HG03066 (cell line): Measurements from ENCODE around the gene MPI.
"Not testable (repeated sequence)": the region's sequence is repeated elsewhere in the genome, so short reads cannot be mapped to it uniquely, and the experiment has no call there.

Source experiments
- ATAC-seq: cut with Tn5 transposase; IDR thresholded peaks from one replicate; pipeline ENCODE4 v1.9.1; 2021; ENCODE audit warnings: low read depth; ENCODE audit not compliant: unreplicated experiment

Gene MPI

DNA sequence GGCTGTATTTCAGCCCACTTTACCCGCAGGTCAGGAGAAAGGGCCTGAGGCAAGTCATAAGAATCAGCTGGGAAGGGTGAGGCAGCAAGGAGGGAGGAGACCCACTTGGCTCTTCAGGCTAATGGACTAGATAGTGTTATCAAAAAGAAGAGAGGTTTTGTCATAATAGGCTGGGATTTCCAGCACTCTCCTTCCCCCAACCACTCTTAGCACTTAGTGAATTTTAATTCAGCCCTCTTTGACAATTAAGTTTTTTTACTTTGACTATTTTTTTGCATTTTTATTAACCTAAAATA is 771 bp downstream of the MPI start:
- ATAC-seq = no peak

DNA sequence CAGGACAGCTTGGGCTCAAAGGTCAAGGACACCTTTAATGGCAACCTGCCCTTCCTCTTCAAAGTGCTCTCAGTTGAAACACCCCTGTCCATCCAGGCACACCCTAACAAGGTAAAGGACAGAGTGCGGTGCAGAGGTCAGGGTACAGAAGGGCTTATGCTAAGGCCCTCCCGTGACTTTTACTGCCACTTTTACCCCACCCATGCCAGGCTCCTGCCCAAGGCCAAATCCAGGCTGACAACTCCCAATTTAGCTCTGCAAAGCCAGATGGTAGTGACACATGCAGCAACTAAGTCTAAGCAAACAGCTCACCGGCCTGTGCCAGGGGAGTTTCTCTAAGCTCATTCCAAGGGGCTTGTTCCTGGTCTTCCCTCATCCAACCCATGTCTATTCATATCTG is 1.6 kb downstream of the MPI start:
- no peak for ATAC-seq

DNA sequence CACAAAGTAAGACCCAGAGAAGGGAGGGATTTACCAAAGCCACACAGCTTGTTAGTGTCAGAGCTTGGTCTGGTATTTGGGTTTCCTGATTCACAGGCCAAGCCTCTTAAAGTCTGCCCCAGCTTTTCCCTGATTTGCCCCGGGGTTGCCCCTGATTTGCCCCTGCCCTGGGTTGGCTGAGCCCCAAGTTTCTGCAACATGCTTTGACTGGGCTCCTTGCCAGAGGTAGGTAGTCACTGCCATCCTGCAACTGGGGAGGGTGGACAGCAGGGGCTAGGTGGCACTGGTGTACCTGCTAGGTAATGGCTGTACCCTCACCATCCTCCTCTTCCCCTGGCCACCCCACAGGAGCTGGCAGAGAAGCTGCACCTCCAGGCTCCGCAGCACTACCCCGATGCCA is 2.5 kb downstream of the MPI start:
- ATAC-seq = no peak

- ATAC-seq = no peak
Observed at GRCh38 chr15:74892931-74893330, 3.1 kb downstream of the MPI start.

- ATAC-seq = no peak
Observed at GRCh38 chr15:74893627-74894026, 3.8 kb downstream of the MPI start.

- not testable (repeated sequence) for ATAC-seq
Observed at GRCh38 chr15:74894383-74894782, 4.5 kb downstream of the MPI start.

DNA sequence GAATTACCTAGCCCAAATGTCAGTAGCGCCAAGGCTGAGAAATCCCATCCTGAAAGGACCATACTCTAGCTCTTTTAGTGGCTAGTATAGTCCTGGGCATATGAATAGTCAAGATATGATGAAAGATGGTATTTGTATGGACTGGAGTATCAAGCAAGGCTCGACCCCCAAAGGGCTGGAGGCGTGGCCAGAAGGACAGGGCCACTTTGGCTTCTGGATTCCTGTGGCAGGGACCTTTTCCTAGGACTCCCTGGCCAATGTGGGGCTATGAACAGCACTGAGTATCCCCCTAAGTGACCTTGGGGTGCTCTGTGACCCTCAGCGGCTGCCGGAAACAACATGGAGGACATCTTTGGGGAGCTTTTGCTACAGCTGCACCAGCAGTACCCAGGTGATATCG is 6.0 kb downstream of the MPI start:
- no peak for ATAC-seq

DNA sequence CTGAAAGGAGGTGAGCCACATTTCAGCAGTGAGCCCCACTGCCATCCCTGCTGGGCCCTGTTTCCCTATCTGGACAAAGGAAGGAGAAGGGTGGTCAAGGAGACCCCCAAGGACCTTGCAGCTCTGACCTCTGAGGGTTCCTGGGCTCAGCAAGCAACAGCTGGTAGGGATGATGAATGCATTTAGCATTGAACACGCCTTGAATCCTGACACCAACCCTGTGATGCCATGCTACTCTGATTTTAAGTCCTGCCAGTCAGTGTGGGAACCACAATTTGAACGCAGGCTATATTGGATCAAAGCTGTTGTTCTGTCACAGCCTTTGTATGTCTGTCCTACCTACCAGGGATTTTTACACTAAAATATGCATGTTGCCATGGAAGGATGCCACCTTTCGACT is 6.5 kb downstream of the MPI start:
- no peak for ATAC-seq

- no peak for ATAC-seq
Observed at GRCh38 chr15:74897300-74897701, 7.5 kb downstream of the MPI start.

GRCh38 chr15:74901612-74902063 is 11.8 kb downstream of the MPI start:
- ATAC-seq = no peak

DNA sequence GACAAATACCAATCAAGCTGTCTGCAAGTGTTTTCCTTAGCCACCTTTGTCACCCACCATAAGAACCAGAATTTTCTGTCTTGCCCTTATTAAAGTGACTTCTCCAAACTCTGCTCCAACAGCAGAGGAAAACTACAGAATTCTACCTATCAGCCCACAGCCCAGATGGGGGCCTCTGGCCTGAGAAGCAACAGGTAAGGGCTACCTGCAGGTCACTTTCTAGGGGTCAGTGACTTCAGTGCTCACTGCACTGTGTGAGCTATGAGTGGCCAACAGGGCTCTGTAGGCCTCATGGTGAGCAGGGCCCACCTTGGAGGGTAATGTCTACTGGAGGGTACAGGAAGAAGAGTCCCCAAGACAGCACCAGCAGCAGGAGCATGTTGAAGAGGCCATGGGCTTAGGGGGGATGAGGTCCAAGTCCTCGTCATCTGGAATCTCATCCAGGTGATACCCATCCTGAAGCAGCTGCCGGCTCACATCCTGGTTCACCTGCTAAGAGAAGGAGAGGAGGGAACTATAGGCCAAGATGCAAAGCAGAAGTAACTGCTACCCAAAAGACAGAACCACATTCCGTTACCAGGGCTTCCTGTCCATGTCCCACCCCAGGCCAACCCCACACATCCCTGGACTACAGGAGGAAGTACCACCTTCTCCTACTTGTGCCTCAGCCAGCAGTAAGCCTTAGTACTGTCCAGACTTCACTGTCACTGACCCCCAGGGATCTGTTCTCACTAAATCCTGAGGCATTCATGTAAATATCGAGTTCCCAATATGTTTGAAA is 12.6 kb downstream of the MPI start:
- no peak for ATAC-seq

DNA sequence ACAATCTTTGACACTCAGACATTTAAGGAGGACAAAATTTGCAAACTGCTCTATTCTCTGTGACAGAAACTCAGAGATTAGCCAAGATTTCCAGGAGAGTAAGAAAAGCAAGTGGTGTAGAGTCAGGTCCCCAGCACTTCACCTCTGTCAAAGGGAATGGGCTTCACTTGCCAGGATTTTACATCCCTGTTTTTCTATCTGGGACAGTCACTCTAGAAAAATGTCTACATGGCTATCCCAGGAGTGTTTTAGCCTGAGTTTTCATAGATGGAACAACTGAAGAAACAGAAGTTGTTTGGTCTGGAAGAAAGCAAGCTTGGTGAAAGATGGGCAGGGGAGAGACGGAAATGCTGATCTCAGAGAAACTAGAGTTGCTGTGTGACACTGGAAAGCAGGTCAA is 13.8 kb downstream of the MPI start:
- ATAC-seq = no peak

GRCh38 chr15:74904190-74904805 is 14.5 kb downstream of the MPI start:
- ATAC-seq = no peak

- peak; percentile 16 for ATAC-seq
Observed at GRCh38 chr15:74906067-74906449, 16.2 kb downstream of the MPI start.

DNA sequence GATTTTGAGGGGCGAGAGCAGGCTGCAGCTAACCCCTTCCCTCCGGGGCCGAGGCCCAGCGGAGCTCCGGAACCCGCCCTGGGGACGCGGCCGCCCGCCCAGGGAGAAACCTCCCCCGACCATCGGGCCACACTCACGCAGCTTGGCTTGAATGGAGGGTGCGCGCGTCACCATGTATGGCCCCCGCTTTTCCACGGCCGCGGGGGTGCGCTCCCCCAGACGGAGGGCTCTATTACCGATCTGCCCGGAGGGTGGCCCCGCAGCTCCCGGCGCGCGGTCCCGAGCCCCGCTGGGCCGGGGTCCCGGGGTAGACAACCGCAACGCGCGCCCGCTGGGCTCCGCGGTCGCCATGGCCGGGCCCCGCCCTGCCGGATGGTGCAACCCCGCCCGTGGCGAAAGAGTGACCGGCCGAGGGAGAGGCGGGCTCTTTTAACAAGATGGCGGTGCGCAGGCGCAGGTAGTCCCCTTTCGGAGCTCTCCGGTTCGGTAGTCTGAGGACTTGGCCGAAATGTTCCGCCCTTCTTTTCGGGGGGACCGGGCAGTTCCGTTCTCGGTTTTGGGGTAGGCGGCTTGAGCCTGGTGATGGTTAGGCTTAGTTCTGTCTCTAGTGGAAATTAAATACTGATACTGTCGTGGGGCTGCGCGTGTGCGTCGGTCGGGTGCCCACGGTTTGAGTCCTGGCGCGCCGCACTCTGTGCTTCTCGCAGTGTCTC is 16.8 kb downstream of the MPI start, which contains the start of gene FAM219B:
Gene FAM219B, minus strand, starts transcription at position 402 of the 713 bp plus-strand sequence. Its CDS starts 51 bp downstream, at position 351.
- ATAC-seq = peak; percentile 86

GRCh38 chr15:74907163-74907870 is 17.5 kb downstream of the MPI start:
- ATAC-seq = peak; percentile 14

GRCh38 chr15:74908635-74909034 is 18.8 kb downstream of the MPI start:
- no peak for ATAC-seq

- ATAC-seq = no peak
Observed at GRCh38 chr15:74913041-74913440, 23.2 kb downstream of the MPI start.

DNA sequence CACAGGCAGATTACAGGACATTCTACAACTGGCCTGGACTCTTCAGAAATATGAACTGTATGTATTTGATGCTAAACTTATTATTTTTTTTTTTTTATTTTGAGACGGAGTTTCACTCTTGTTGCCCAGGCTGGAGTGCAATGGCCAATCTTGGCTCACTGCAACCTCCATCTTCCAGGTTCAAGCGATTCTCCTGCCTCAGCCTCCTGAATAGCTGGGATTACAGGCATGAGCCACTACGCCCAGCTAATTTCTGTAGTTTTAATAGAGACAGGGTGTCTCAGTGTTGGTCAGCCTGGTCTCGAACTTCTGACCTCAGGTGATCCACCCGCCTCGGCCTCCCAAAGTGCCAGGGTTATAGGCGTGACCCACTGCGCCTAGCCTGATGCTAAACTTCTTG is 24.0 kb downstream of the MPI start:
- not testable (repeated sequence) for ATAC-seq

- ATAC-seq = no peak
Observed at GRCh38 chr15:74917676-74918075, 27.8 kb downstream of the MPI start.

DNA sequence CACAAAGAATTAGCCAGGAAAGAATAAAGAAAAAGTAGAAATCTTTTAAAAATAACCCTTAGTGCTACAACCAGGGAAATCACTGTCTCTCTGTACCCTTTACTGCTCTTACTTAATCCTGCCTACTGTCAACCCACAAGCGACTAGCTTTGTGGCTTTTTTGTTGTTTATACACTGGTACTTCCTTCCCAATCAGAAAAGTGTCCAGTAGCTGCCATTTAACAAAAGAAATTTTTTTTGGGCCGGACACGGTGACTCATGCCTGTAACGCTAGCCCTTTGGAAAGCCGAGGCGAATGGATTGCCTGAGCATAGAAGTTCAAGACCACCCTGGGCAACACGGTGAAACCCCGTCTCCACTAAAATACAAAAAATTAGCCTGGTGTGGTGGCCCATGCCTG is 30.6 kb downstream of the MPI start:
- no peak for ATAC-seq
